ENCODE data around the gene MN1.

Gene MN1

GRCh38 chr22:27782088-27782487 is 19.5 kb downstream of the MN1 start:
- no peak for DNase-seq

- no peak for DNase-seq
Measured at GRCh38 chr22:27780161-27780575, 21.4 kb downstream of the MN1 start.

GRCh38 chr22:27779643-27780042 is 21.9 kb downstream of the MN1 start:
- no peak for DNase-seq

- DNase-seq = no peak
Measured at GRCh38 chr22:27778294-27779090, 23.1 kb downstream of the MN1 start.

GRCh38 chr22:27777128-27777527 is 24.4 kb downstream of the MN1 start:
- no peak for DNase-seq

GRCh38 chr22:27776650-27776958 is 25.0 kb downstream of the MN1 start:
- no peak for DNase-seq

- no peak for DNase-seq
Measured at GRCh38 chr22:27775758-27776649, 25.6 kb downstream of the MN1 start.

GRCh38 chr22:27775087-27775698 is 26.4 kb downstream of the MN1 start:
- DNase-seq = no peak

- DNase-seq = no peak
Measured at GRCh38 chr22:27774200-27774599, 27.4 kb downstream of the MN1 start.

GRCh38 chr22:27772984-27773498 is 28.5 kb downstream of the MN1 start:
- no peak for DNase-seq

- no peak for DNase-seq
Measured at GRCh38 chr22:27772081-27772983, 29.2 kb downstream of the MN1 start.

- no peak for DNase-seq
Measured at GRCh38 chr22:27771637-27772036, 29.9 kb downstream of the MN1 start.

GRCh38 chr22:27769012-27769411 is 32.5 kb downstream of the MN1 start:
- DNase-seq = no peak

- DNase-seq = no peak
Measured at GRCh38 chr22:27768027-27768653, 33.4 kb downstream of the MN1 start.

- no peak for DNase-seq
Measured at GRCh38 chr22:27766679-27767078, 34.9 kb downstream of the MN1 start.

GRCh38 chr22:27765706-27766291 is 35.8 kb downstream of the MN1 start:
- DNase-seq = no peak

- no peak for DNase-seq
Measured at GRCh38 chr22:27764722-27765236, 36.8 kb downstream of the MN1 start.

- no peak for DNase-seq
Measured at GRCh38 chr22:27761665-27762064, 39.9 kb downstream of the MN1 start.

GRCh38 chr22:27761000-27761399 is 40.6 kb downstream of the MN1 start:
- no peak for DNase-seq

GRCh38 chr22:27760474-27760873 is 41.1 kb downstream of the MN1 start:
- DNase-seq = no peak

- no peak for DNase-seq
Measured at GRCh38 chr22:27757928-27758525, 43.5 kb downstream of the MN1 start.

Measured in stimulated activated CD4-positive, alpha-beta T cell treated with anti-CD3 and anti-CD28 coated beads, Interleukin-4, amount 100 ng/mL, for 24 hours (primary cell).